Measurements from ENCODE around the gene CDK17. TPM values are rescaled to one million over a fixed set of nuclear protein-coding genes. Genes with fewer than 3 reads are reported as not detected.

CDK17 gene
- total and polyA plus RNA-seq, 9 of the 15 experiments (the other 6 are each of a cell fraction or from before 2014, with no cell fraction given), result 4.8 to 39.3 (median 21.6) TPM

DNA sequence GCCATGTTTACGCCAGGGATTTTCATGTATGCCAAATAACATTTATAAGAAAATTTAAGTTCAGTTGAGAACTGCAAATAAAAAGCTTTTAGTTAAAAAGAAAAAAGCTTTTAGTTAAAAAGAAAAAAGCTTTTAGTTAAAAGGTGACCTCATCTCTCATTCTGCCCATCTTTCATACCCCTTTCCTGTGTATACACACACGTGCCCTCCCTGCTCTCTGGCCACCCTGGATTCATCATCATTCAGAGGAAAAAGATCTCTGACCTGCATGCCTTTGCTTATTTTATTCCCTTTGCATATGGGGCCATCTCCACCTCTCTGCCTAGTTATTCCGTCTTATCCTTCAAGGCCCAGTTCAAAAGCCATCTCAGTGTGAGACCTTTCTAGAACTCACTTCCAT, 38.1 kb upstream of the CDK17 start:
- no TSS peak for BruUV-seq (replicated peaks)
- no peak overlapping the region for H2AFZ ChIP-seq (ENCODE audit: low read depth, low read length)
- TF ChIP-seq POLR2A (conservative IDR thresholded peaks at IDR 0.05), result no peak
- no peak for TF ChIP-seq ARNT (IDR thresholded peaks at IDR 0.05)
- no peak for TF ChIP-seq TBP (optimal IDR thresholded peaks at IDR 0.05; ENCODE audit: low read depth, low read length)
- TF ChIP-seq TCF7 (IDR thresholded peaks at IDR 0.05; ENCODE audit: borderline replicate concordance), result no peak
- TF ChIP-seq RREB1 (CRISPR knock-in tag; IDR thresholded peaks at IDR 0.05), result no peak
- no peak for TF ChIP-seq DDX20 (tag; IDR thresholded peaks at IDR 0.05; ENCODE audit: low read depth)
- no peak for TF ChIP-seq IRF2 (CRISPR knock-in tag; IDR thresholded peaks at IDR 0.05)
- TF ChIP-seq CXXC5 (CRISPR knock-in tag; IDR thresholded peaks at IDR 0.05), result no peak
- no peak for TF ChIP-seq ZNF764 (CRISPR knock-in tag; IDR thresholded peaks at IDR 0.05; ENCODE audit: low read depth)
- no peak for TF ChIP-seq RERE (CRISPR knock-in tag; IDR thresholded peaks at IDR 0.05; ENCODE audit: borderline replicate concordance)
- no peak for TF ChIP-seq DACH1 (IDR thresholded peaks at IDR 0.05; ENCODE audit: partially characterized antibody)
- no peaks in the 10 kb centered on the region for H4K20me1 ChIP-seq (replicated peaks; ENCODE audit: control insufficient read depth, insufficient read depth, low read length)
- intact Hi-C loops (cut with micrococcal nuclease), result no loop called here
- no peaks in the 10 kb centered on the region for H3K27me3 ChIP-seq (ENCODE audit: control insufficient read depth in 2 of 2, insufficient read depth in 2 of 2, low read length in 2 of 2)
- 18% methylated on average over 3 of the region's 3 CpGs for WGBS (ENCODE audit: insufficient coverage, low coverage, missing lambda C conversion rate)
- no peaks in the 10 kb centered on the region for H3K9me3 ChIP-seq (replicated peaks; ENCODE audit: control insufficient read depth, insufficient read depth, low read depth, low read length)
- H3K9ac ChIP-seq (ENCODE audit: insufficient read depth in 1 of 2, low read depth in 2 of 2, low read length in 2 of 2), result no peak overlapping the region
- H3K36me3 ChIP-seq (ENCODE audit: control insufficient read depth, insufficient read depth, low read length), result no peaks in the 10 kb centered on the region
- no peak overlapping the region for H3K27ac ChIP-seq (ENCODE audit: extremely low read depth, low read depth, low read length)
- no peak overlapping the region for H3K4me3 ChIP-seq
- POLR2A ChIA-PET, result no interaction called here
- in situ Hi-C loops (cut with MboI), result no loop called here
- H3K4me1 ChIP-seq (replicated peaks in 1 of 2; ENCODE audit: control insufficient read depth in 2 of 2, insufficient read depth in 2 of 2, low read length in 2 of 2), result no peaks in the 10 kb centered on the region
- no peaks in the 10 kb centered on the region for H3K9me1 ChIP-seq (ENCODE audit: control insufficient read depth, insufficient read depth, low read length)
- ATAC-seq (no peak), DNase-seq (ENCODE audit: extremely low read depth in 1 of 4, low spot score in 3 of 4) (no peak), FAIRE-seq (no peak)
- H3K4me2 ChIP-seq (ENCODE audit: insufficient read depth, low read length), result no peak overlapping the region
- H3K79me2 ChIP-seq (ENCODE audit: control insufficient read depth, insufficient read depth, low read length), result no peaks in the 10 kb centered on the region
- CTCF ChIA-PET (ENCODE audit: low intra/inter-chr PET ratio), result no interaction called here

Measured in K562 (cell line).